ENCODE data around the gene CXCL17. TPM values are rescaled to one million over a fixed set of nuclear protein-coding genes. Genes with fewer than 3 reads are reported as not detected.
"Not testable (repeated sequence)": the region's sequence is repeated elsewhere in the genome, so short reads cannot be mapped to it uniquely, and the experiment has no call there.

Gene CXCL17, protein sequence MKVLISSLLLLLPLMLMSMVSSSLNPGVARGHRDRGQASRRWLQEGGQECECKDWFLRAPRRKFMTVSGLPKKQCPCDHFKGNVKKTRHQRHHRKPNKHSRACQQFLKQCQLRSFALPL
- not detected for total RNA-seq

DNA sequence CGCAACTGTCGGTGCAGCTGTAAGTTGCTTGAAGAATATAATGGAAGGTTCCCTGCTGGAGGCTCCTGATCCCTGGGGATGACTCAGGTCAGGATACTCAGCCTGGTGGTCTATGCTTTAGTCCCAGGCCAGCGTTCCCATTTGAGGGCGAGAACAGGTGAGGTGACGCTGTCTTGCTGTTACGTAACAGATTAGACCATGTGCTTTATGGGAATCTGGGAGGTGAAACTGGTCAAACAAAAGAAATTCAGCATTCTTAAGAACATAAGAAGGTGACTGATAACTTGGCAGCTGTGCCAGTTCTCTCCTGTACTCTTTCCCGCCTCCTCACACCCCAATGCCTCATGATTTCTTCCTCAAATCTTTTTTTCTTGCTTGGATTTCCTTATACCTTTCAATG is at the start of gene CXCL17:
TSS of gene CXCL17 (minus strand) at position 114 of the 400 bp plus-strand sequence. CDS start 114 bp downstream, outside the sequence.
- peak within 1 kb of the TSS; percentile 47 for H3K27ac ChIP-seq
- peak within 1 kb of the TSS in 1 of 2 donors; percentile 26 for H3K9ac ChIP-seq (ENCODE audit: low read depth in 2 of 2, low read length in 2 of 2)
- H3K36me3 ChIP-seq, result no peaks in the 10 kb centered on the region
- H3K4me3 ChIP-seq, result no peak within 1 kb of the TSS
- H3K9me3 ChIP-seq, result no peaks in the 10 kb centered on the region
- no peak for DNase-seq
- H3K4me1 ChIP-seq, result no peaks in the 10 kb centered on the region
- intact Hi-C loops (cut with DNase I), result no loop called here
- TF ChIP-seq, protein P1, sequence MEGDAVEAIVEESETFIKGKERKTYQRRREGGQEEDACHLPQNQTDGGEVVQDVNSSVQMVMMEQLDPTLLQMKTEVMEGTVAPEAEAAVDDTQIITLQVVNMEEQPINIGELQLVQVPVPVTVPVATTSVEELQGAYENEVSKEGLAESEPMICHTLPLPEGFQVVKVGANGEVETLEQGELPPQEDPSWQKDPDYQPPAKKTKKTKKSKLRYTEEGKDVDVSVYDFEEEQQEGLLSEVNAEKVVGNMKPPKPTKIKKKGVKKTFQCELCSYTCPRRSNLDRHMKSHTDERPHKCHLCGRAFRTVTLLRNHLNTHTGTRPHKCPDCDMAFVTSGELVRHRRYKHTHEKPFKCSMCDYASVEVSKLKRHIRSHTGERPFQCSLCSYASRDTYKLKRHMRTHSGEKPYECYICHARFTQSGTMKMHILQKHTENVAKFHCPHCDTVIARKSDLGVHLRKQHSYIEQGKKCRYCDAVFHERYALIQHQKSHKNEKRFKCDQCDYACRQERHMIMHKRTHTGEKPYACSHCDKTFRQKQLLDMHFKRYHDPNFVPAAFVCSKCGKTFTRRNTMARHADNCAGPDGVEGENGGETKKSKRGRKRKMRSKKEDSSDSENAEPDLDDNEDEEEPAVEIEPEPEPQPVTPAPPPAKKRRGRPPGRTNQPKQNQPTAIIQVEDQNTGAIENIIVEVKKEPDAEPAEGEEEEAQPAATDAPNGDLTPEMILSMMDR (IDR thresholded peaks at IDR 0.05), result no peak
- no peaks in the 10 kb centered on the region for H3K27me3 ChIP-seq

DNA sequence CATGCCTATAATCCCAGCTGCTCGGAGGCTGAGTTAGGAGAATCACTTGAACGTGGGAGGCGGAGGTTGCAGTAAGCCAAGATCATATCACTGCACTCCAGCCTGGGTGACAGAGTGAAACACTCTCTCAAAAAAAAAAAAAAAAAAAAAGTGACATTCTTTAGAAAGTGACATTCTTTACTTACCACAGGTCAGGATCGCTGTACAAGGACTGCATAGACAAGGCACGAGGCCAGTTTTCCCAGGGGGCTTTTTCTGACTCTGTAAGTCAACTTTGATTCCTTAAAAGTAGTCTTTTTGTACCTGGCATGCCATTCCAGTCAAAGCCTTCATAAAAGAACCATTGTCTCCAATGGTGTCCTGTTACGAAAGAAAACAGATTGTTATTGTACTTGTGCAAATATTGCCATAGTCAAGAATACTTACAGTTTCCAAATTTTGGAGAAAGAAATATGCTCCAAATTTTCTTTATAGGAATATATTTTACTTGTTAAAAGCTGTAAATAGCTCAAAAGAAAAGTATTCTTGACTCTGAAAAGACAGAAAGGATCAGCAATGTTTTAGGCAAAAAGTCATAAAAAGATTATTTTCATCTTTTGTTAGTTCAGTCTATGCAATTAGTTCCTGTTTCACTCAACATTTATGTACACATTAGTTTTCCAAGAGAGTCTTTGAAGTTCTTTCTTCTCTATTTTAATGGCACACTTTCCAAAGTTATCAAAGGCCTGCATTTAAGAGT is 46.2 kb upstream of the CXCL17 start:
- Histone ChIP-seq H3K36me3 (no peaks in the 10 kb centered on the region), H3K9ac (ENCODE audit: low read depth in 2 of 2, low read length in 2 of 2) (no peak overlapping the region), H3K4me1 (no peaks in the 10 kb centered on the region), H3K4me3 (no peak overlapping the region), H3K9me3 (no peaks in the 10 kb centered on the region), H3K27me3 (no peaks in the 10 kb centered on the region), H3K27ac (peak overlapping the region; percentile 12)
- TF ChIP-seq, protein P1 (IDR thresholded peaks at IDR 0.05), result no peak
- intact Hi-C loops (cut with DNase I), result no loop called here
- no peak for DNase-seq

DNA sequence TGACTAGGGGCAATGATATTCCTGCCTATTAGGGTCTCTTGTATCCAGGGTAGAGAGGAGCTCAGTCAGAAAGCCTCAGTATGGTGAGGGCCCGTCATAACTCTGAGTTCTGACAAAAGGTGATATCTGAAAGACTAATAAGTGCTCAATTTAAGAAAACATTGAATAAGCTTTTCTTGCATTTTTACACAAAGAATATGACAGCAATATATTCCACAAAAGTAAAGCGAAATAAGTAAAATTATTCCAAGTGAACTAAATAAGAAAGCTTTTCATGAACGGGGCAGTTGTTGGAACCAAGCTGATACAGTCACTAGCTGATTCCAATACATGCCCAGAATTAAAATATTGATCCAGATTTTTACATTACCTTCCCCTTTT is 45.0 kb upstream of the CXCL17 start:
- TF ChIP-seq, protein P1 (IDR thresholded peaks at IDR 0.05), result no peak
- no peaks in the 10 kb centered on the region for H3K4me1 ChIP-seq
- H3K27ac ChIP-seq, result no peak overlapping the region
- H3K4me3 ChIP-seq, result no peak overlapping the region
- no peaks in the 10 kb centered on the region for H3K27me3 ChIP-seq
- no peaks in the 10 kb centered on the region for H3K36me3 ChIP-seq
- intact Hi-C loops (cut with DNase I), result no loop called here
- H3K9me3 ChIP-seq, result no peaks in the 10 kb centered on the region
- no peak for DNase-seq
- no peak overlapping the region for H3K9ac ChIP-seq (ENCODE audit: low read depth in 2 of 2, low read length in 2 of 2)

DNA sequence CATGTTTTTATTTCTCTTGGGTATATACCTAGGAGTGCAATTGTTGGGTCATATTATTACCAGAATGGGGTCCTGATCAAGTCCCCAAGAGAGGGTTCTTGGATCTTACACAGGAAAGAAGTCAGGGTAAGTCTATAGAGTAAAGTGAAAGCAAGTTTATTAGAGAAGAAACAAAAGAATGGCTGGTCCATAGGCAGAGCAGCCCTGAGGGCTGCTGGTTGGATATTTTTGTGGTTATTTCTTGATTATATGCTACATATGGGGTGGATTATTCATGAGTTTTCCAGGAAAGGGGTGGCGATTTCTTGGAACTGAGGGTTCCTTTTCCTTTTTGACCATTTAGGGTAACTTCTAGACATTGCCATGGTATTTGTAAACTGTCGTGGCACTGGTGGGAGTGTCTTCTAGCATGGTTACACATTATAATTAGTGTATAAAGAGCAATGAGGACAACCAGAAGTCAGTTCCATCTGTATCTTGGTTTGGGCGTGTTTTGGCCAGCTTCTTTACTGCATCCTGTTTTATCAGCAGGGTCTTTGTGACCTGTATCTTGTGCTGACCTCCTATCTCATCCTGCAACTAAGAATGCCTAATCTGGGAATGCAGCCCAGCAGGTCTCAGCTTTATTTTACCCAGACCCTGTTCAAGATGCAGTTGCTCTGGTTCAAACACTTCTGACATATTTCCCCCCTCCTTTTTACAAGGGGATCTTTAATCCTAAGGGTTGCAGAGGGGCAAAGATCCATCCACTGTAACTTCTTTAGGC is 44.5 kb upstream of the CXCL17 start:
- Histone ChIP-seq H3K27ac (no peak overlapping the region), H3K36me3 (no peaks in the 10 kb centered on the region), H3K9ac (ENCODE audit: low read depth in 2 of 2, low read length in 2 of 2) (no peak overlapping the region), H3K27me3 (no peaks in the 10 kb centered on the region), H3K4me1 (no peaks in the 10 kb centered on the region), H3K9me3 (no peaks in the 10 kb centered on the region), H3K4me3 (no peak overlapping the region)
- intact Hi-C loops (cut with DNase I), result no loop called here
- TF ChIP-seq, protein P1 (IDR thresholded peaks at IDR 0.05), result no peak
- no peak for DNase-seq

DNA sequence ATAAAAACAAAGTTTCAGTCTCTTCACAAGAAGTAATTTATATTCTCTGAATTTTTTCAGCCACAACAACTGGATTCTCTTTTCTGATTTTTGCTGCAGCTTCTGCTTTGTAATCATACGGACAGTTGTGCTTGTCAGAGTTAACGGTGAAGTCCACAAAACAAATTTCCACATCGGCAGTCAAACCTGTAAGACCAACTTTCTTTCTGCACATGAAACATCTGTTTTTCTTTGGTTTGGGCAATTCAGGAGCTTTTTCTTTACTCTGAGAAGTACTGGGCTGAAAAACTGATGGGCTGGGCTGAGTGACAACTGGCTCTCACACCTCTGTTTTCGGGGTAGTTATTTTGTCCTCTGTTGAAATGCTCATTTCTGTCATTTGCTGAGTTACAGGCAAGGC is 42.3 kb upstream of the CXCL17 start:
- H3K4me3 ChIP-seq; H3K9ac ChIP-seq (ENCODE audit: low read depth in 2 of 2, low read length in 2 of 2); H3K27me3 ChIP-seq; H3K27ac ChIP-seq; H3K9me3 ChIP-seq; H3K4me1 ChIP-seq; H3K36me3 ChIP-seq; DNase-seq; intact Hi-C loops (cut with DNase I): not testable (repeated sequence)
